GM23338 (cell line): ENCODE measurements around the gene ACOX1.

Experiments
- EZH2 ChIP-seq: fragments of 200-600 bp; sonication (generic); IDR thresholded peaks from one replicate; pipeline ENCODE4 v1.8.0; 2017; ENCODE audit warnings: antibody characterized with exemption, mild to moderate bottlenecking, low read depth; ENCODE audit not compliant: unreplicated experiment
- EZH2phosphoT487 ChIP-seq: fragments of 200-600 bp; sonication (generic); IDR thresholded peaks from one replicate; pipeline ENCODE4 v1.8.1; 2018; ENCODE audit warnings: antibody characterized with exemption; ENCODE audit not compliant: unreplicated experiment
- JUNB ChIP-seq: IDR thresholded peaks from one replicate; pipeline ENCODE4 v1.6.1; 2016; ENCODE audit warnings: antibody characterized with exemption; ENCODE audit not compliant: unreplicated experiment
- POLR2AphosphoS5 ChIP-seq: IDR thresholded peaks from 2 replicates; pipeline ENCODE4 v1.6.1; 2016; ENCODE audit warnings: antibody characterized with exemption, low read depth
- ZNF114 ChIP-seq: fragments of 250-450 bp; sonication (Bioruptor Pico); IDR thresholded peaks from 2 replicates; pipeline ENCODE4 v1.5.0; 2020; ENCODE audit warnings: mild to moderate bottlenecking, moderate library complexity
- ZNF331 ChIP-seq: fragments of 250-450 bp; sonication (Bioruptor Pico); IDR thresholded peaks from 2 replicates; pipeline ENCODE4 v1.5.0; 2020; ENCODE audit warnings: low read depth, mild to moderate bottlenecking, moderate library complexity
- TF ChIP-seq, protein P1 (sequence below): IDR thresholded peaks from one replicate; pipeline ENCODE4 v1.6.1; 2018; ENCODE audit warnings: antibody characterized with exemption; ENCODE audit not compliant: unreplicated experiment
- TF ChIP-seq, protein P2 (sequence below), 2 experiments: fragments of 200-600 bp in 1 of 2; sonication (generic) in 1 of 2; conservative IDR thresholded peaks; 2 replicates each; pipeline versions ENCODE4 v1.5.1 to v1.6.1; 2016 to 2017; ENCODE audit warnings: antibody characterized with exemption in 2 of 2, low read depth in 2 of 2, mild to moderate bottlenecking in 2 of 2, moderate library complexity in 1 of 2

DNA sequence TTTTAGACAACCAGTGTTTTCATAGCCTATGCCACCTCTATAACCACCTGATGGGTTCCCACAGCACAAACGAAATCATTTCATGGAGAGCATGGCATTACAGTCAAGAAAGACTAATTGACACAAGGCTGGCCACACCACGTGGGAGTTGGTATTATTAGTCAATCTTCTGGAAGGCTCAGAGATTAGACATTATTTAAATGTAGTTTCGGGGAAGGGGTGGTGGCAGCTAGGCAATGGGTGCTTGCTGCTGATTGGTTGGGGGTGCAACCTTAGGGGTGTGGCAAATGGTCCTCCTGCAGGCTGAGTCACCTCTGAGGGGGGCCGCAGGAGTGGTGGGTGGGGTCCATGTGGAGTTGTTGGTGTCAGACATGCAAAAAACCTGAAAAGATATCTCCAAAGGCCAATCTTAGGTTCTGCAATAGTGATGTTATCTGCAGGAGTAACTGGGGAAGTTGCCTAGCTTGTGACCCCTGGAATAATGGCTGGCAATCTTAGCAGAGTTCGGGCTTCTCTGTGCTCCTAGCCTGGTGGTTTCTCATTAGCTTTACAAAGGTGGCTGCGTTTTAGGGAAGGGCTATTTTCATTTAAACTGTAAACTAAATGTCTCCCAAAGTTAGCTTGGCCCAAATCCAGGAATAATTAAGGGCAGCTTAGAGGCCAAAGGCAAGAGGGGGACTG, 4.7 kb upstream of the ACOX1 start:
- TF ChIP-seq ZNF331 (CRISPR knock-in tag), result no peak
- TF ChIP-seq, protein P1, sequence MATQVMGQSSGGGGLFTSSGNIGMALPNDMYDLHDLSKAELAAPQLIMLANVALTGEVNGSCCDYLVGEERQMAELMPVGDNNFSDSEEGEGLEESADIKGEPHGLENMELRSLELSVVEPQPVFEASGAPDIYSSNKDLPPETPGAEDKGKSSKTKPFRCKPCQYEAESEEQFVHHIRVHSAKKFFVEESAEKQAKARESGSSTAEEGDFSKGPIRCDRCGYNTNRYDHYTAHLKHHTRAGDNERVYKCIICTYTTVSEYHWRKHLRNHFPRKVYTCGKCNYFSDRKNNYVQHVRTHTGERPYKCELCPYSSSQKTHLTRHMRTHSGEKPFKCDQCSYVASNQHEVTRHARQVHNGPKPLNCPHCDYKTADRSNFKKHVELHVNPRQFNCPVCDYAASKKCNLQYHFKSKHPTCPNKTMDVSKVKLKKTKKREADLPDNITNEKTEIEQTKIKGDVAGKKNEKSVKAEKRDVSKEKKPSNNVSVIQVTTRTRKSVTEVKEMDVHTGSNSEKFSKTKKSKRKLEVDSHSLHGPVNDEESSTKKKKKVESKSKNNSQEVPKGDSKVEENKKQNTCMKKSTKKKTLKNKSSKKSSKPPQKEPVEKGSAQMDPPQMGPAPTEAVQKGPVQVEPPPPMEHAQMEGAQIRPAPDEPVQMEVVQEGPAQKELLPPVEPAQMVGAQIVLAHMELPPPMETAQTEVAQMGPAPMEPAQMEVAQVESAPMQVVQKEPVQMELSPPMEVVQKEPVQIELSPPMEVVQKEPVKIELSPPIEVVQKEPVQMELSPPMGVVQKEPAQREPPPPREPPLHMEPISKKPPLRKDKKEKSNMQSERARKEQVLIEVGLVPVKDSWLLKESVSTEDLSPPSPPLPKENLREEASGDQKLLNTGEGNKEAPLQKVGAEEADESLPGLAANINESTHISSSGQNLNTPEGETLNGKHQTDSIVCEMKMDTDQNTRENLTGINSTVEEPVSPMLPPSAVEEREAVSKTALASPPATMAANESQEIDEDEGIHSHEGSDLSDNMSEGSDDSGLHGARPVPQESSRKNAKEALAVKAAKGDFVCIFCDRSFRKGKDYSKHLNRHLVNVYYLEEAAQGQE, result no peak
- TF ChIP-seq, protein P2, sequence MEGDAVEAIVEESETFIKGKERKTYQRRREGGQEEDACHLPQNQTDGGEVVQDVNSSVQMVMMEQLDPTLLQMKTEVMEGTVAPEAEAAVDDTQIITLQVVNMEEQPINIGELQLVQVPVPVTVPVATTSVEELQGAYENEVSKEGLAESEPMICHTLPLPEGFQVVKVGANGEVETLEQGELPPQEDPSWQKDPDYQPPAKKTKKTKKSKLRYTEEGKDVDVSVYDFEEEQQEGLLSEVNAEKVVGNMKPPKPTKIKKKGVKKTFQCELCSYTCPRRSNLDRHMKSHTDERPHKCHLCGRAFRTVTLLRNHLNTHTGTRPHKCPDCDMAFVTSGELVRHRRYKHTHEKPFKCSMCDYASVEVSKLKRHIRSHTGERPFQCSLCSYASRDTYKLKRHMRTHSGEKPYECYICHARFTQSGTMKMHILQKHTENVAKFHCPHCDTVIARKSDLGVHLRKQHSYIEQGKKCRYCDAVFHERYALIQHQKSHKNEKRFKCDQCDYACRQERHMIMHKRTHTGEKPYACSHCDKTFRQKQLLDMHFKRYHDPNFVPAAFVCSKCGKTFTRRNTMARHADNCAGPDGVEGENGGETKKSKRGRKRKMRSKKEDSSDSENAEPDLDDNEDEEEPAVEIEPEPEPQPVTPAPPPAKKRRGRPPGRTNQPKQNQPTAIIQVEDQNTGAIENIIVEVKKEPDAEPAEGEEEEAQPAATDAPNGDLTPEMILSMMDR (conservative IDR thresholded peaks at IDR 0.05; ENCODE audit: low read depth in 2 of 2), result no peak
- TF ChIP-seq EZH2, result no peak
- TF ChIP-seq ZNF114 (CRISPR knock-in tag), result no peak
- no peak for TF ChIP-seq POLR2AphosphoS5
- no peak for TF ChIP-seq JUNB
- no peak for TF ChIP-seq EZH2phosphoT487
